ENCODE results near the gene TMEM139.
A peak's percentile ranks its signal among the peaks of the same experiment; 100 is the strongest.

TMEM139 gene

GRCh38 chr7:143329471-143330170 is 44.9 kb downstream of the TMEM139 start:
- no peak for DNase-seq

- peak; percentile 36 for DNase-seq
Observed at GRCh38 chr7:143331179-143331801, 46.5 kb downstream of the TMEM139 start.

GRCh38 chr7:143334244-143334643 is 49.5 kb downstream of the TMEM139 start:
- DNase-seq, result no peak

GRCh38 chr7:143337216-143337615 is 52.5 kb downstream of the TMEM139 start:
- no peak for DNase-seq
